ENCODE measurements around the gene SMAD2. TPM values are rescaled to one million over a fixed set of nuclear protein-coding genes. Genes with fewer than 3 reads are reported as not detected.
A peak's percentile ranks its signal among the peaks of the same experiment; 100 is the strongest.

SMAD2 gene
- total and polyA plus RNA-seq, 2 experiments from 2014 or later: 30.9 to 90.7 TPM

DNA sequence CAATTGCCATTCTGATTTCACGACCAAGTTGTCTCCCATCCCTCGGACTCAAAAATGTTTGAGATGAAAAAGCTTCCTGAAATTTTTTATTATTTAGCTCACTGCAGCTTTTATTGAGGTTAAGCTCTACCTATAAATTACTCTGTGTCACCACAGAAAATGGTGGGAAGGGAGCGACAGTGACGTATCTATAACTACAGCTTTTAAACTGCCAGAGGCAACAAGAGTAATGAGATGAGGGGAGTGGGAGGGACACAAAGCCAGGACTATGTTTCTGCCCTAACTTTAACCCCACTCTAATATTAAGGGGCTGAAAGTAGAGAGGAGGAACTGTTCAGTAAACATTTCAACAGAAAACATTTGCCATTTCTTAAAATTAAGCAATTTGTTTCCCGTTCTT is 37.4 kb downstream of the SMAD2 start (continued):
- TF ChIP-seq ZNF462 (CRISPR knock-in tag; IDR thresholded peaks at IDR 0.05): no peak
- TF ChIP-seq POLR2AphosphoS5 (IDR thresholded peaks at IDR 0.05; ENCODE audit: low read depth): no peak
- TF ChIP-seq CREB1 (CRISPR knock-in tag; IDR thresholded peaks at IDR 0.05; ENCODE audit: low read depth): no peak
- TF ChIP-seq ZNF331 (CRISPR knock-in tag; IDR thresholded peaks at IDR 0.05; ENCODE audit: low read depth): no peak

DNA sequence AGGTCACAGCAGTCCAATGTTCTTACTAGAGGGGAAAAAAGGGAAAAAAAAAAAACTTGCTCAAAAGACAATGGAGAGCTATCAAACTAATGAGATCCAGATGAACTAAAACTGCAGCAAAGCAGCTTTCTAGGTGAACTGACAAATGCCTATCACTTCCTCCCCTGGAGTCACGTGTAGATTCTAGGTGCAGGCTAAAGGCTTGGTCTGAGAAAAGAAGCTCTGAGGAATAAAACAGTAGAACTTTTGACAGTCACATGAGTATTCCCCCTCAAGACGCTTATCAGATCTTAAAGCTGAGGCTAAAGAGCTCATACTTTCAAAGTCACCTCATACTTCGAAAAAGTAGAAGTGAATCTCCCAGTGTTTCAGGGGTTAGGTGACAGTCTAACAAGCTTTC is 42.3 kb downstream of the SMAD2 start:
- Mint-ChIP-seq H3K27ac (no peak overlapping the region), H3K4me3 (no peak overlapping the region), H3K27me3 (ENCODE audit: insufficient read depth, low read depth, poor library complexity) (no peaks in the 10 kb centered on the region), H3K9me3 (no peaks in the 10 kb centered on the region), H3K4me1 (peaks cover 2% of the 10 kb centered on the region; the same call in 2 of the 3 replicates), H3K36me3 (ENCODE audit: low read depth) (peaks cover 30% of the 10 kb centered on the region; the same call in 2 of the 3 replicates)
- Histone ChIP-seq H3K36me3 (ENCODE audit: insufficient read depth) (no peaks in the 10 kb centered on the region; the same call in 1 of the 2 replicates), H3K4me3 (no peak overlapping the region), H2AFZ (no peak overlapping the region), H3K27ac (ENCODE audit: low read depth) (peak overlapping the region; percentile 51; the same call in 1 of the 2 replicates), H3K79me2 (replicated peaks; ENCODE audit: insufficient read depth) (peaks cover 96% of the 10 kb centered on the region), H3K4me1 (ENCODE audit: insufficient read depth) (no peaks in the 10 kb centered on the region), H3K27me3 (ENCODE audit: insufficient read depth) (no peaks in the 10 kb centered on the region), H3K9me2 (ENCODE audit: insufficient read depth) (no peaks in the 10 kb centered on the region), H4K20me1 (replicated peaks; ENCODE audit: insufficient read depth) (peaks cover 10% of the 10 kb centered on the region), H3K4me2 (no peak overlapping the region), H3F3A (replicated peaks; ENCODE audit: low read depth) (no peaks in the 10 kb centered on the region)
- ATAC-seq (no peak), DNase-seq (ENCODE audit: low spot score) (no peak)
- TF ChIP-seq EZH2phosphoT487 (IDR thresholded peaks at IDR 0.05; ENCODE audit: unreplicated experiment) (no peak), JUNB (IDR thresholded peaks at IDR 0.05; ENCODE audit: unreplicated experiment) (no peak), ZNF114 (CRISPR knock-in tag; IDR thresholded peaks at IDR 0.05) (no peak), EZH2 (IDR thresholded peaks at IDR 0.05; ENCODE audit: low read depth, unreplicated experiment) (no peak), ZNF462 (CRISPR knock-in tag; IDR thresholded peaks at IDR 0.05) (no peak)

Data from GM23338 (cell line).